Measurements from ENCODE around the gene KRTAP5-3. TPM values are rescaled to one million over a fixed set of nuclear protein-coding genes. Genes with fewer than 3 reads are reported as not detected.

KRTAP5-3 gene
- total RNA-seq, 1 donor from 2014 or later = not detected

- peaks cover 3% of the 10 kb centered on the region for H3K36me3 Mint-ChIP-seq (ENCODE audit: insufficient read depth)
- peaks cover 3% of the 10 kb centered on the region for H3K9me3 Mint-ChIP-seq (ENCODE audit: low read depth)
- TF ChIP-seq, protein P1, sequence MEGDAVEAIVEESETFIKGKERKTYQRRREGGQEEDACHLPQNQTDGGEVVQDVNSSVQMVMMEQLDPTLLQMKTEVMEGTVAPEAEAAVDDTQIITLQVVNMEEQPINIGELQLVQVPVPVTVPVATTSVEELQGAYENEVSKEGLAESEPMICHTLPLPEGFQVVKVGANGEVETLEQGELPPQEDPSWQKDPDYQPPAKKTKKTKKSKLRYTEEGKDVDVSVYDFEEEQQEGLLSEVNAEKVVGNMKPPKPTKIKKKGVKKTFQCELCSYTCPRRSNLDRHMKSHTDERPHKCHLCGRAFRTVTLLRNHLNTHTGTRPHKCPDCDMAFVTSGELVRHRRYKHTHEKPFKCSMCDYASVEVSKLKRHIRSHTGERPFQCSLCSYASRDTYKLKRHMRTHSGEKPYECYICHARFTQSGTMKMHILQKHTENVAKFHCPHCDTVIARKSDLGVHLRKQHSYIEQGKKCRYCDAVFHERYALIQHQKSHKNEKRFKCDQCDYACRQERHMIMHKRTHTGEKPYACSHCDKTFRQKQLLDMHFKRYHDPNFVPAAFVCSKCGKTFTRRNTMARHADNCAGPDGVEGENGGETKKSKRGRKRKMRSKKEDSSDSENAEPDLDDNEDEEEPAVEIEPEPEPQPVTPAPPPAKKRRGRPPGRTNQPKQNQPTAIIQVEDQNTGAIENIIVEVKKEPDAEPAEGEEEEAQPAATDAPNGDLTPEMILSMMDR (IDR thresholded peaks at IDR 0.05; ENCODE audit: unreplicated experiment) = no peak
- H3K27ac Mint-ChIP-seq = peak overlapping the region; percentile 82
- H3K27me3 Mint-ChIP-seq = peaks cover 26% of the 10 kb centered on the region
- DNase-seq (ENCODE audit: low spot score, unreplicated experiment) = no peak
- no peaks in the 10 kb centered on the region for H3K4me1 Mint-ChIP-seq (ENCODE audit: low read depth)
- peak overlapping the region; percentile 73 for H3K4me3 Mint-ChIP-seq (ENCODE audit: low read depth)
These were observed 35.0 kb downstream of the KRTAP5-3 start for GRCh38 chr11:1573077-1573902.

DNA sequence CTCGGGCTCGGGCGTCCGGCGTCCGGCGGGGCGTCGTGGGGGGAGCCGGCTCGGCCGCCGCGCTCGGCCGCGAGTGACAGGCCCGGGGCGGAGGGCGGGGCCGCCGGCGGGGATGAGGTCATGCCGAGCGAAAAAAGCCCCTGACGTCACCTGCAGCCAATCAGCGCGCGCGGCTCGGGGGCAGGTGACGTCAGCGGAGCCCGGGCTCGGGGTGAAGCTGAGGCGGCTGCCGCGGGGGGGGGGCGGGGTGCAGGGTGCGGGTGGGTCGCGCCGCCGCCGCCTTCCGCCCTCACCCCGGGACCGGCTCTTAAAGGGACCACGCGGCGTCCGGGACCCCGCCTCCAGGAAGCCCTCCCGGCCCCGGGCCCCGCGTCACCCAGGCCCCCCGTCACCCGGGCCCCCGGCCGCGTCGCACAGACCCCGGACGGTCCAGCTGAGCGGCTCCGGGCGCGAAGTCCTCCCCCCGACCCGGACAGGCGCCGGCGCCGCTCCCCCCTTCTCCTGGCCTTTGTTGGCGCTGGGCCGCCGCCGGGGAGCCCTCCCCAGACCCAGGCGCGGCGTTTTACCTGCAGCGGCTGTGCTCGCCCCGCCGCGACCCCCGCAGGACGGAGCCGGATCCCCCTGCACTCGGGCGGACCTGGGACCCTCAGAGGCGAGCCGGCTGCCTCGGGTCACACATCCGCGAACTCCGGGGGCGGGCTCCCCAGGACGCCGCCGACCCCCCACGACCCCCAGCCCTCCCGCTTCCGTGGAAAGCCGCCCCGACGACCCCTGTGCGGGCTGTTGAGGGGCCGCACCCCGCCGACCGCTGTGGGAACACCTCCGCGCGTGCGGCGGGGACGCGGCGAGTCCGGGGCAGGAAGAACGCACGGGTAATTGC is 35.8 kb downstream of the KRTAP5-3 start, which contains the start of gene DUSP8:
Gene DUSP8 (minus strand): TSS at position 75 of the 880 bp plus-strand sequence. CDS start 6,445 bp downstream, outside the sequence.
- DNase-seq (ENCODE audit: low spot score, unreplicated experiment) = peak; percentile 87
- Mint-ChIP-seq H3K4me3 (ENCODE audit: low read depth) (peak within 1 kb of the TSS; percentile 73), H3K27ac (peak within 1 kb of the TSS; percentile 10), H3K27me3 (peaks cover 24% of the 10 kb centered on the region), H3K9me3 (ENCODE audit: low read depth) (no peaks in the 10 kb centered on the region), H3K4me1 (ENCODE audit: low read depth) (peaks cover 1% of the 10 kb centered on the region), H3K36me3 (ENCODE audit: insufficient read depth) (no peaks in the 10 kb centered on the region)
- TF ChIP-seq, protein P1 (IDR thresholded peaks at IDR 0.05; ENCODE audit: unreplicated experiment) = no peak

DNA sequence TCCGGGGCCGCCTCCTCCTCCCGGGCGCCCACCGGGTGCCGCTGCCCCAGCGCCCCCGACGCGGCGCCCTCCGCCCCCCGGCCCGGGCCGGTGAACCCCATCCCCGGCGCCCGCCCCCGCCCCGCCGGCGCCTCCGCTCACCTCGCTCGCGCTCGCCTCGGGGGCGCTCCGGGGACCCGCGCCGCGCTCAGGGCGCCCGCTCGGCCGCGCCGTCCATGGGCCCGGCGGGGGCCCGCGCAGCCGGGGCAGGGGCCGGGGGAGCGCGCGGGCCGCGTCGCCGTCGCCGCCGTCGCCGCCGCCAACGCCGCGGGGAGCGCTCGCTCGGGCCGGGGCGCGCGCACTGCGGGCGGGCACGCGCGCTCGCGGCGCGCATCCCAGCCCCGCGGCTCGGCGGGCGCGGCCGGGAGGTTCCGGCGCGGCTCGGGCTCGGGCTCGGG is 36.5 kb downstream of the KRTAP5-3 start:
- Mint-ChIP-seq H3K9me3 (ENCODE audit: low read depth) (no peaks in the 10 kb centered on the region), H3K4me3 (ENCODE audit: low read depth) (no peak overlapping the region), H3K27ac (no peak overlapping the region), H3K36me3 (ENCODE audit: insufficient read depth) (no peaks in the 10 kb centered on the region), H3K27me3 (peaks cover 23% of the 10 kb centered on the region), H3K4me1 (ENCODE audit: low read depth) (peaks cover 2% of the 10 kb centered on the region)
- TF ChIP-seq, protein P1 (IDR thresholded peaks at IDR 0.05; ENCODE audit: unreplicated experiment) = no peak
- DNase-seq (ENCODE audit: low spot score, unreplicated experiment) = no peak

- H3K9me3 Mint-ChIP-seq (ENCODE audit: low read depth) = no peaks in the 10 kb centered on the region
- no peak overlapping the region for H3K27ac Mint-ChIP-seq
- no peak for DNase-seq (ENCODE audit: low spot score, unreplicated experiment)
- peaks cover 2% of the 10 kb centered on the region for H3K4me1 Mint-ChIP-seq (ENCODE audit: low read depth)
- TF ChIP-seq, protein P1 (IDR thresholded peaks at IDR 0.05; ENCODE audit: unreplicated experiment) = no peak
- peaks cover 20% of the 10 kb centered on the region for H3K27me3 Mint-ChIP-seq
- H3K36me3 Mint-ChIP-seq (ENCODE audit: insufficient read depth) = no peaks in the 10 kb centered on the region
- peak overlapping the region; percentile 65 for H3K4me3 Mint-ChIP-seq (ENCODE audit: low read depth)
These were observed 37.1 kb downstream of the KRTAP5-3 start for GRCh38 chr11:1570896-1571759.
